Peyer's patch (tissue), 4 donors: ENCODE measurements around the gene CFAP77. TPM values are rescaled to one million over a fixed set of nuclear protein-coding genes. Genes with fewer than 3 reads are reported as not detected.

Source experiments
- DNase-seq, 3 donors: peaks; one replicate each; pipeline ENCODE4 v3.0.0-alpha.2; 2017 to 2019
- H3K27ac ChIP-seq, 4 donors: fragments of 200-600 bp; sonication (generic); one replicate each; pipeline ENCODE4 v1.5.1; 2016 to 2019
- H3K27me3 ChIP-seq, 2 donors: fragments of 200-600 bp; sonication (generic); one replicate each; pipeline ENCODE4 v1.5.1; 2019
- H3K36me3 ChIP-seq, 3 donors: fragments of 200-600 bp; sonication (generic); one replicate each; pipeline ENCODE4 v1.5.1; 2016 to 2019
- H3K4me1 ChIP-seq, 4 donors: fragments of 200-600 bp; sonication (generic); one replicate each; pipeline ENCODE4 v1.5.1; 2016 to 2019
- H3K4me3 ChIP-seq, 4 donors: fragments of 200-600 bp; sonication (generic); 1 replicate in 3 of 4; 2 replicates in 1 of 4; pipeline ENCODE4 v1.5.1; 2016 to 2019; ENCODE audit warnings: mild to moderate bottlenecking in 1 of 4
- H3K9me3 ChIP-seq, 4 donors: fragments of 200-600 bp; sonication (generic); one replicate each; pipeline ENCODE4 v1.5.1; 2016 to 2019; ENCODE audit warnings: mild to moderate bottlenecking in 1 of 4
- POLR2A ChIP-seq, 2 donors: fragments of 450-650 bp; IDR thresholded peaks; one replicate each; pipeline ENCODE4 v1.5.1; 2017; ENCODE audit warnings: antibody characterized with exemption in 2 of 2, mild to moderate bottlenecking in 2 of 2, moderate library complexity in 2 of 2
- total RNA-seq, 4 donors: library from RNA; depleted of rRNA; stranded (reverse); fragments of >200 nt; gene quantifications; one replicate each; pipeline ENCODE4 v1.1.0, GENCODE V29; 2016
- TF ChIP-seq, protein P1 (sequence below), 6 experiments: fragments of 450-650 bp in 4 of 6; fragments of 200-600 bp in 2 of 6; sonication (generic) in 1 of 6; IDR thresholded peaks; one replicate each; pipeline ENCODE4 v1.5.1; 2017 to 2019; ENCODE audit warnings: antibody characterized with exemption in 6 of 6, mild to moderate bottlenecking in 3 of 6, moderate library complexity in 1 of 6

Gene CFAP77
- total RNA-seq, 4 donors from 2014 or later, result not detected

DNA sequence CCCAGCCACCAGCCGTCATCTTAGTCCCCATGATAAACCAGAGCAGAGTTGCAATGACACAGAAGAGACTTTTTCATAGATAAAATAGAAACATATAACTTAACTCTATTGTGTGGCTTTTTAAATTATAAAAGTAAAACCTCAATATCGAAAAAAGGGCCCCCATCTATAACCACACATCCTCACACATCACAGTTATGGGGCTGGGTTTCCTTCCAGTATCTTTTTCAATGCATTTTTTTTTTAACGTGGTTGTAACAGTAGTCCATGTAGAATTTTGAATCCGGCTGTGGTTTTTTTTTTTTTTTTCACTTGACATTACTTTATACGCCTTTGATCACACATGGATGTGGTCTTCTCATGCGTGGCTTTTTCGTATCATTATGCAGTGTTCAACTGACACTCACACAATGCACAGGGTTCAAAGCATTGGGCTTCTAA lies 77.4 kb downstream of the CFAP77 start:
- Histone ChIP-seq H3K4me1 (no peaks in the 10 kb centered on the region), H3K27me3 (peaks cover 0 to 3% of the 10 kb centered on the region in 2 donors), H3K4me3 (no peak overlapping the region), H3K36me3 (no peaks in the 10 kb centered on the region), H3K27ac (no peak overlapping the region), H3K9me3 (no peaks in the 10 kb centered on the region)
- no peak for DNase-seq
- no peak for TF ChIP-seq POLR2A (IDR thresholded peaks at IDR 0.05)
- TF ChIP-seq, protein P1, sequence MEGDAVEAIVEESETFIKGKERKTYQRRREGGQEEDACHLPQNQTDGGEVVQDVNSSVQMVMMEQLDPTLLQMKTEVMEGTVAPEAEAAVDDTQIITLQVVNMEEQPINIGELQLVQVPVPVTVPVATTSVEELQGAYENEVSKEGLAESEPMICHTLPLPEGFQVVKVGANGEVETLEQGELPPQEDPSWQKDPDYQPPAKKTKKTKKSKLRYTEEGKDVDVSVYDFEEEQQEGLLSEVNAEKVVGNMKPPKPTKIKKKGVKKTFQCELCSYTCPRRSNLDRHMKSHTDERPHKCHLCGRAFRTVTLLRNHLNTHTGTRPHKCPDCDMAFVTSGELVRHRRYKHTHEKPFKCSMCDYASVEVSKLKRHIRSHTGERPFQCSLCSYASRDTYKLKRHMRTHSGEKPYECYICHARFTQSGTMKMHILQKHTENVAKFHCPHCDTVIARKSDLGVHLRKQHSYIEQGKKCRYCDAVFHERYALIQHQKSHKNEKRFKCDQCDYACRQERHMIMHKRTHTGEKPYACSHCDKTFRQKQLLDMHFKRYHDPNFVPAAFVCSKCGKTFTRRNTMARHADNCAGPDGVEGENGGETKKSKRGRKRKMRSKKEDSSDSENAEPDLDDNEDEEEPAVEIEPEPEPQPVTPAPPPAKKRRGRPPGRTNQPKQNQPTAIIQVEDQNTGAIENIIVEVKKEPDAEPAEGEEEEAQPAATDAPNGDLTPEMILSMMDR (IDR thresholded peaks at IDR 0.05), result no peak

- Histone ChIP-seq H3K27me3 (peaks cover 0 to 3% of the 10 kb centered on the region in 2 donors), H3K4me1 (no peaks in the 10 kb centered on the region)
Measured at GRCh38 chr9:132487980-132488535, 78.0 kb downstream of the CFAP77 start.

DNA sequence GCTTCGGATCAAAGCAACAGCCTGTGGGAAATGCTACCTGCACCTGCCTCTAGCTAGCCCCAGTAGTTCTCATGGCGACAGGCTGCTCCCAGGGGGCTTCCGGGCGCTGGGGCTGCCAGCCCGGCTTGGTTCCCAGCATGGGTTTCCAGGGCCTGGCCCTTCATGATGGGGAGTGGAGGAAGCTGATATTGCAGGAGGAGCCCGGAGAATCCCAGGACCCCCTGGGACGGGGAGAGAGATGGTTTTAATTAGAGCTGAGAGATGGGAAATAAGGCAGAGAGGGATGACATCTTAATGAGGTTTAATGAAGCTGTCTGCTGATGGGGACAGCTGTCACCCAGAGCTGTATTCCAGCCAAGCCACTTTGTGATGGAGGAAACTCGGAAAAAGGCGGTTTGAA lies 78.6 kb downstream of the CFAP77 start:
- H3K36me3 ChIP-seq, result no peaks in the 10 kb centered on the region
- no peaks in the 10 kb centered on the region for H3K9me3 ChIP-seq
- no peak for DNase-seq
- no peak for TF ChIP-seq POLR2A (IDR thresholded peaks at IDR 0.05)
- TF ChIP-seq, protein P1 (IDR thresholded peaks at IDR 0.05), result no peak
- peaks cover 0 to 3% of the 10 kb centered on the region in 2 donors for H3K27me3 ChIP-seq
- H3K27ac ChIP-seq, result no peak overlapping the region
- no peak overlapping the region for H3K4me3 ChIP-seq
- H3K4me1 ChIP-seq, result no peaks in the 10 kb centered on the region

More at GRCh38 chr9:132487980-132488535, 78.0 kb downstream of the CFAP77 start:
- H3K4me3 ChIP-seq, result no peak overlapping the region
- H3K9me3 ChIP-seq, result no peaks in the 10 kb centered on the region
- DNase-seq, result no peak
- H3K27ac ChIP-seq, result no peak overlapping the region
- H3K36me3 ChIP-seq, result no peaks in the 10 kb centered on the region
- no peak for TF ChIP-seq POLR2A (IDR thresholded peaks at IDR 0.05)
- TF ChIP-seq, protein P1 (IDR thresholded peaks at IDR 0.05), result no peak

GRCh38 chr9:132489536-132489935 lies 79.5 kb downstream of the CFAP77 start:
- no peak for TF ChIP-seq POLR2A (IDR thresholded peaks at IDR 0.05)
- TF ChIP-seq, protein P1 (IDR thresholded peaks at IDR 0.05), result no peak
- no peaks in the 10 kb centered on the region for H3K9me3 ChIP-seq
- no peak for DNase-seq
- no peak overlapping the region for H3K4me3 ChIP-seq
- H3K4me1 ChIP-seq, result no peaks in the 10 kb centered on the region
- H3K27ac ChIP-seq, result no peak overlapping the region
- H3K27me3 ChIP-seq, result peaks cover 0 to 3% of the 10 kb centered on the region in 2 donors
- H3K36me3 ChIP-seq, result no peaks in the 10 kb centered on the region

- no peaks in the 10 kb centered on the region for H3K36me3 ChIP-seq
- H3K27me3 ChIP-seq, result no peaks in the 10 kb centered on the region
- no peaks in the 10 kb centered on the region for H3K9me3 ChIP-seq
- TF ChIP-seq POLR2A (IDR thresholded peaks at IDR 0.05), result no peak
- TF ChIP-seq, protein P1 (IDR thresholded peaks at IDR 0.05), result no peak
- no peak for DNase-seq
- H3K4me1 ChIP-seq, result no peaks in the 10 kb centered on the region
- no peak overlapping the region for H3K27ac ChIP-seq
- H3K4me3 ChIP-seq, result no peak overlapping the region
Measured at GRCh38 chr9:132494857-132495256, 84.8 kb downstream of the CFAP77 start.

DNA sequence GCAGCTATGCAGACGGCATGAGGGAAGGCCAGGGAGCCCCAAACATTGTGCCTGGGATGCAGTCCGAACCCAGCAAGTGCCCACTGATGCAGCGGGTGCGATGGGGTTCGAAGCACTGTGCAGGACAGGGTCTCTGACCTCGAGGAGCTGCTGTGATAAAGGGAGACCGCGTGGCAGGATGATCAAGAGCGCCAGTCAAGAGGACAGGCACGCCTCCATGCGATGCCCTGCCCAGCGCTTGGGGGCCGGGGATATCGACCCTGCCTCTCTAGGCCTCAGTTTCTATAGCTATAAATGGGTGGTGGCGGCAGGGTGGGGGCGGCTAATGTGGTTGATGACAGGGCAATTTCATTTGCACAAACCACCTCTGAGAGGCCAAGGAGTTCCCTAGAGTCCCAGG lies 87.7 kb downstream of the CFAP77 start:
- TF ChIP-seq, protein P1 (IDR thresholded peaks at IDR 0.05), result no peak
- TF ChIP-seq POLR2A (IDR thresholded peaks at IDR 0.05), result no peak
- DNase-seq, result no peak
- no peak overlapping the region for H3K27ac ChIP-seq
- no peaks in the 10 kb centered on the region for H3K9me3 ChIP-seq
- no peak overlapping the region for H3K4me3 ChIP-seq
- no peaks in the 10 kb centered on the region for H3K4me1 ChIP-seq
- no peaks in the 10 kb centered on the region for H3K27me3 ChIP-seq
- no peaks in the 10 kb centered on the region for H3K36me3 ChIP-seq
